ENCODE data around the gene HERPUD2. TPM values are rescaled to one million over a fixed set of nuclear protein-coding genes. Genes with fewer than 3 reads are reported as not detected.

The HERPUD2 gene, protein sequence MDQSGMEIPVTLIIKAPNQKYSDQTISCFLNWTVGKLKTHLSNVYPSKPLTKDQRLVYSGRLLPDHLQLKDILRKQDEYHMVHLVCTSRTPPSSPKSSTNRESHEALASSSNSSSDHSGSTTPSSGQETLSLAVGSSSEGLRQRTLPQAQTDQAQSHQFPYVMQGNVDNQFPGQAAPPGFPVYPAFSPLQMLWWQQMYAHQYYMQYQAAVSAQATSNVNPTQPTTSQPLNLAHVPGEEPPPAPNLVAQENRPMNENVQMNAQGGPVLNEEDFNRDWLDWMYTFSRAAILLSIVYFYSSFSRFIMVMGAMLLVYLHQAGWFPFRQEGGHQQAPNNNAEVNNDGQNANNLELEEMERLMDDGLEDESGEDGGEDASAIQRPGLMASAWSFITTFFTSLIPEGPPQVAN
- total RNA-seq: 10 to 100 TPM; 26.1 to 35.3 (median 27.5) TPM

DNA sequence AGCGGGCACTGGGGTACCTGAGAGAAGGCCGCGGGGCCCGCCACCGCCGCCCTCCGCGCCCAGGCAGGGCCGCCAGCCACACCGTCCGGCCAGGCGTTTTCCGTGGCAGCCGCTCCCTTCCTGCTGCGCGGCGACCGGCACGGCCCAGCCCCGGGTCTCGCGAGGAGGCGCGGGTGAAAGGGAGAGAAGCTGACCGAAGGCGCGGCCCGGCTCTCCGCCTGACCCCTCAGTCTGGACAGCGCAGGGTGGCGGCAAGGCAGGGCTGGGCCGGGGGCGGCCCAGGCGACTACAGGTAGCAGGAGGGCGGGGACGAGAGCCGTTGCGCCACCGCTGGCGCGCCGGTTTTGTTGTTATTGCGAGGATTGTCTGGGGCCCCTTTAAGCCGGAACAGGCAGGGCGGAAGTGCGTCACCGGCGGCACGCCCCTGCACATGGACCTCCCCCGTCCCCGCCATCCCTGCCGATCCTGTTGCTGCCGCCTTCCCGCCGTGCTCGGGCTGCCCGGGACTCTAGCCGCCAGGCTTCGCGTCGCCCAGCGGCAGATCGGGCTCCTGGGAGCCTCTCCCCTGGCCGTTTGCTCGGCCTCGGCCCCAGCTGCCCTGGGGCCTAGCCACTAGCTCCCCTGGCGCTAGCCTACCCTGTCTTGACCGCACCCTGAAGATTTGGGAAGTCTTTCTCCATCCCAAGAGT lies at the start of gene HERPUD2:
HERPUD2 (minus strand) TSS at position 352 of the 689 bp plus-strand sequence. CDS start 805 bp downstream, outside the sequence.
- H3K4me1 ChIP-seq: peaks cover 0 to 52% (median 17%) of the 10 kb centered on the region in 3 donors
- WGBS, 2 donors (ENCODE audit: low coverage in 1 of 2): no CpG with 5 or more reads among the region's 68 CpGs
- TF ChIP-seq, protein P1, sequence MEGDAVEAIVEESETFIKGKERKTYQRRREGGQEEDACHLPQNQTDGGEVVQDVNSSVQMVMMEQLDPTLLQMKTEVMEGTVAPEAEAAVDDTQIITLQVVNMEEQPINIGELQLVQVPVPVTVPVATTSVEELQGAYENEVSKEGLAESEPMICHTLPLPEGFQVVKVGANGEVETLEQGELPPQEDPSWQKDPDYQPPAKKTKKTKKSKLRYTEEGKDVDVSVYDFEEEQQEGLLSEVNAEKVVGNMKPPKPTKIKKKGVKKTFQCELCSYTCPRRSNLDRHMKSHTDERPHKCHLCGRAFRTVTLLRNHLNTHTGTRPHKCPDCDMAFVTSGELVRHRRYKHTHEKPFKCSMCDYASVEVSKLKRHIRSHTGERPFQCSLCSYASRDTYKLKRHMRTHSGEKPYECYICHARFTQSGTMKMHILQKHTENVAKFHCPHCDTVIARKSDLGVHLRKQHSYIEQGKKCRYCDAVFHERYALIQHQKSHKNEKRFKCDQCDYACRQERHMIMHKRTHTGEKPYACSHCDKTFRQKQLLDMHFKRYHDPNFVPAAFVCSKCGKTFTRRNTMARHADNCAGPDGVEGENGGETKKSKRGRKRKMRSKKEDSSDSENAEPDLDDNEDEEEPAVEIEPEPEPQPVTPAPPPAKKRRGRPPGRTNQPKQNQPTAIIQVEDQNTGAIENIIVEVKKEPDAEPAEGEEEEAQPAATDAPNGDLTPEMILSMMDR (IDR thresholded peaks at IDR 0.05): peak in 2 of 4 experiments; percentile 5 to 18
- TF ChIP-seq EP300 (IDR thresholded peaks at IDR 0.05): no peak
- TF ChIP-seq POLR2A (IDR thresholded peaks at IDR 0.05): peak; percentile 80
- peak; percentile 87 for TF ChIP-seq POLR2AphosphoS5 (IDR thresholded peaks at IDR 0.05)
- peak within 1 kb of the TSS; percentile 85 to 97 (median 95) for H3K27ac ChIP-seq
- no peaks in the 10 kb centered on the region for H3K36me3 ChIP-seq
- H3K27me3 ChIP-seq: no peaks in the 10 kb centered on the region
- peak within 1 kb of the TSS; percentile 91 to 98 for H3K4me3 ChIP-seq
- H3K9me3 ChIP-seq: no peaks in the 10 kb centered on the region
- ATAC-seq: peak; percentile 97

DNA sequence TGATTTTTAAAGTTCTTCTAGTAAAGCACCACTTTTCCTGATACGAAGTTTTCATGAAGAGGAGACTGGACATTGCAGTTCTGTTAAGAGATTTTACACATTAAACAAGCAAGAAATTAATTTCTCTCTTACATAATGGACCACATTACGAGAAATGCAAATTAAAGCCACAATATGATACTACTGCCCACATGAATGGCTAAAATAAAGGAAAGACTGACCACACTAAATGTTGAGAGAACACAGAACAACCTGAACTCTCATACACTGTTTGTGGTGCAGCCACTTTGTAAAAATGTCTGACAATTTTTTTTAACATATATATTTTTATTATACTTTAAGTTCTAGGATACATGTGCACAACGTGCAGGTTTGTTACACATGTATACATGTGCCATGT lies 44.0 kb upstream of the HERPUD2 start:
- 91 to 95% methylated on average over 2 to 3 of the region's 3 CpGs for WGBS, 2 donors (ENCODE audit: low coverage in 1 of 2)
- no peaks in the 10 kb centered on the region for H3K27me3 ChIP-seq
- TF ChIP-seq POLR2AphosphoS5 (IDR thresholded peaks at IDR 0.05): no peak
- TF ChIP-seq, protein P1 (IDR thresholded peaks at IDR 0.05): no peak
- TF ChIP-seq EP300 (IDR thresholded peaks at IDR 0.05): no peak
- TF ChIP-seq POLR2A (IDR thresholded peaks at IDR 0.05): no peak
- H3K9me3 ChIP-seq: no peaks in the 10 kb centered on the region
- H3K36me3 ChIP-seq: no peaks in the 10 kb centered on the region
- peaks cover 0 to 5% (median 0%) of the 10 kb centered on the region in 3 donors for H3K4me1 ChIP-seq
- ATAC-seq: no peak
- H3K27ac ChIP-seq: no peak overlapping the region
- H3K4me3 ChIP-seq: no peak overlapping the region

DNA sequence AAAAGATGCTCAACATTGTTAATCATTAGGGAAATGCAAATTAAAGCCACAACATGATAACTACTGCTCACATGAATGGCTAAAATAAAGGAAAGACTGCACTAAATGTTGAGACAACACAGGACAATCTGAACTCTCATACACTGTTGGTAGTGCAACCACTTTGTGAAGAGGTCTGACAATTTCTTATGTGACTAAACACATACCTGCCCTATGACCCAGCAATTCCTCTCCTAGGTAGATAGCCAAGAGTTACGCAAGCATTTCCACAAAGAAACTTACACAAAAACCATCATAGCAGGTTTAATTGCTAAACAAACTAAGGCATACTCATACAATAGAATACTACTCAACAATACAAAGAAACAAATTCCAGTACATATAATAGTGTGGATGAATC lies 41.8 kb upstream of the HERPUD2 start:
- no peak for ATAC-seq
- peaks cover 0 to 6% (median 0%) of the 10 kb centered on the region in 3 donors for H3K4me1 ChIP-seq
- WGBS, 2 donors (ENCODE audit: low coverage in 1 of 2): 91% methylated on average over 1 of the region's 1 CpG; no CpG with 5 or more reads in 1 of the 2 donors
- TF ChIP-seq, protein P1 (IDR thresholded peaks at IDR 0.05): no peak
- TF ChIP-seq EP300 (IDR thresholded peaks at IDR 0.05): no peak
- TF ChIP-seq POLR2A (IDR thresholded peaks at IDR 0.05): no peak
- no peak for TF ChIP-seq POLR2AphosphoS5 (IDR thresholded peaks at IDR 0.05)
- H3K4me3 ChIP-seq: no peak overlapping the region
- H3K36me3 ChIP-seq: no peaks in the 10 kb centered on the region
- H3K27ac ChIP-seq: no peak overlapping the region
- no peaks in the 10 kb centered on the region for H3K27me3 ChIP-seq
- H3K9me3 ChIP-seq: no peaks in the 10 kb centered on the region

DNA sequence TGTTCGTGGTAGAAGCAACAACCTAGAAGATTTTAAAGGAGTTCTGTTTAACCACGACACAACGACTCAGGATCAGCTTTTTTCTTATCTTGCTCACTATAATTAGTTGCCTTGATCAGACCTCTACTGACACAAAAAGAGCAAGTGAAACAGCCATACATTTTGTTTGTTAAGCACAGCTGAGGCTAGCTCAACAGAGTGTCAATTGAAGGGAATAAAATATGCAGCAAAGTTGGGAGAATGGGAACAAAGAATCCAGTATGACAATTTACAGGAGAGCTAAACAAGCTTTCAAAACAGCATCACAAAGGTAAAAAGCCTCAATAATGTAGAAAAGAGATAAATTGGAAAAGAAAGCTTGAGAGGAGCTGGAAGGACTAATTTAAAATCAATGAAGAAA lies 40.5 kb upstream of the HERPUD2 start:
- no peaks in the 10 kb centered on the region for H3K9me3 ChIP-seq
- peaks cover 0 to 6% (median 0%) of the 10 kb centered on the region in 3 donors for H3K4me1 ChIP-seq
- 78 to 85% methylated on average over 3 of the region's 3 CpGs for WGBS, 2 donors (ENCODE audit: low coverage in 1 of 2)
- no peak overlapping the region for H3K4me3 ChIP-seq
- no peaks in the 10 kb centered on the region for H3K27me3 ChIP-seq
- ATAC-seq: no peak
- no peaks in the 10 kb centered on the region for H3K36me3 ChIP-seq
- H3K27ac ChIP-seq: no peak overlapping the region
- TF ChIP-seq, protein P1 (IDR thresholded peaks at IDR 0.05): no peak
- TF ChIP-seq EP300 (IDR thresholded peaks at IDR 0.05): no peak
